Renal cortex interstitium (tissue), 11 donors: ENCODE results near the gene VSX1. TPM values are rescaled to one million over a fixed set of nuclear protein-coding genes. Genes with fewer than 3 reads are reported as not detected.

Experiments
- DNase-seq, 11 donors: peaks; one replicate each; pipeline ENCODE4 v3.0.0-alpha.2; 2013; ENCODE audit warnings: low read depth in 9 of 11, low spot score in 4 of 11; ENCODE audit errors: extremely low read depth in 1 of 11
- polyA plus RNA-seq, 3 donors: library from polyadenylated mRNA; unstranded; fragments of 120-200 nt; gene quantifications; one replicate each; pipeline ENCODE4 v1.2.1, GENCODE V29; 2013; ENCODE audit not compliant: insufficient read length in 3 of 3

Gene VSX1
- polyA plus RNA-seq, 3 donors: not detected

DNA sequence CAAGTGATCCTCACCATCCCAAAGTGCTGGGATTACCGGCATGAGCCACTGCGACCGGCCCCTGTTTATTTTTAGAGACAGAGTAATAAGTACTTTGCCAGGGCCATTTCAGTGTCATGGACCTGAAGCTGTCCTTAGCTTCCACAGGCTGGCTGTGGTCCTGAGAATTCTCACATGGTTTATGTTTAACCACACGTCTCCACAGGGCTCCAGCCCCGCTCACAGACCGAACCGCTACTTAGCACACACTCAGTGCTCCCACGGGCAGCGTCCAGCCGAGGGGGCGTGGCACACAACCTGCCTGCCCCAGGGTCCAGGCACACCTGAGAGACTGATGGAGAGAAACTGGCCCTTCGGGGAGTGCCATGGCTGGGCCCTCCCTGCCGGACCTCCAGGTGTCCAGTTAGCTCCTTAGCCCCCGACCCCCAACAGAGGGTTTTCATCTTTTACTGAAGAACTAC, 35.7 kb downstream of the VSX1 start:
- no peak for DNase-seq

- no peak for DNase-seq
Measured at GRCh38 chr20:25045343-25045712, 36.6 kb downstream of the VSX1 start.

- DNase-seq: no peak
Measured at GRCh38 chr20:25044660-25045342, 37.1 kb downstream of the VSX1 start.

- DNase-seq: no peak
Measured at GRCh38 chr20:25044261-25044560, 37.7 kb downstream of the VSX1 start.

- DNase-seq: no peak
Measured at GRCh38 chr20:25043499-25044260, 38.3 kb downstream of the VSX1 start.

- no peak for DNase-seq
Measured at GRCh38 chr20:25042531-25043498, 39.1 kb downstream of the VSX1 start.

DNA sequence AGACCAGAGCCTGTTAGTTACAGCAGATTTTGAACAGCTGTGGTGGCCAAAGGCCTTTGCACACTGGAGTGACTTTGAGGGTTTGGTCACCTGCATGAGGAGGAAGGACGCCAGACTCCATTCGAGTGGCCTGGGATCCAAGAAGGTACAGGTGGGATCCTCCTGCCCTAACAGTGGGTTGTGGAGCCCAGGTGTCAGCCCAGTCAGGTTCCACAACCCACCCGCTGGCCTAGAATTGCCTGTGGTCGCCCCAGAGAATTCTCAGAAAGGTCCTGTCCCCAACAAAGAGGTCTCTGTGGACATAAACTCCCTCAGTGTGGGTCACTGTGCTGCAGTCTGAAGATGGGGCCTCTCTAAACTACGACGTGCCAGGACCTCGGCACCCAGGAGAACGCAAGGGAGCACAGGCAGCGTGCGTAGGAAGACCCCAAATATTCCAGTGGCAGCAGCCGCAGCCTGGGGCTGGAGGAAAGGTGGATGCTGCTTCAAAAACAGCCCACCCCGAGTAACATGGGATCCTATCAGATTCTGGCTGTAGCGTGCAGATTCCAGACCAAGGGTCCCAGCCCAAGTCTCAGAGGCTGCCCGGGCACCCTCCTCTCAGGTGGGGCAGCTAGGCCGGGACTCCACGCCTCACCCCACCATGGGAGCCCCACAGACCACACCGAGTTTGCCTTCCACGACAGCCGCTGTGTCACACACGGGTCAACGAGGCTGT, 40.0 kb downstream of the VSX1 start:
- DNase-seq: no peak

- DNase-seq: no peak
Measured at GRCh38 chr20:25040438-25040831, 41.5 kb downstream of the VSX1 start.

GRCh38 chr20:25039697-25040437, 42.1 kb downstream of the VSX1 start:
- DNase-seq: no peak

DNA sequence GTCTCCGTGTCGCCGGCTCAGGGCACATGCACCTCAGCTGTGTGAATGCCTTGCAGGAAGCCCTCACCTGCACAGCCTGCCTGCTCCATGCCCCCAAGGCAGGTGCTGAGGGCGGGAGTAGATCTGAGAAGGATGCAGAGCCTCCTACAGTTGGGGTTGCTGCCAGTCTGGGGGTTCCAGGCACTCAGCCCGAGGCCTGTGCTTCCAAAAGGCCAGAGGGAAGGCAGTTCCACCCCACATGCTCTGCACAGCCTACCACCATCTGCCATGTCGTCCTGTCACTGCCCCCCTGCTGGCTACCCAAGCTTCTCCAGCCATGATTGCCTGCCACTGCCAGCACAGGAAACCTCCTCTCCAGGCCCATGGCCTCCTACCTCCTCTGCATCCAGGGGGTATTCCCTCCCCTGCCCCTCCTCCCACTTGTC, 43.3 kb downstream of the VSX1 start:
- DNase-seq: no peak

DNA sequence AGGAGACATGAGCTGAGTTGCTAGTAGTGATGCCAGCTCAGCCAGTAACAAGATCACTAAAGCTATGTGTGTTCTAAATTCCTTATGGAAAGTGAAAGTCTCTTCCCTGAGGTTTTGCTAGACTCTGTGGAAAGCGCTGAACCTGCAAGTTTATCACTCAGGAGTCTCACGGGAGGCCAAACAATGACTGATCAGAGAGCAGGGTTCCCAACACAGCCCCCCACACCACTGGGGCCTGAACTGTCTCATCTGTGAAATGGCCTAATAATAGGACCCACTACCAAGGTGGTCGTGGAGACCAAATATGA, 43.9 kb downstream of the VSX1 start:
- no peak for DNase-seq

GRCh38 chr20:25037288-25038102, 44.4 kb downstream of the VSX1 start:
- no peak for DNase-seq

DNA sequence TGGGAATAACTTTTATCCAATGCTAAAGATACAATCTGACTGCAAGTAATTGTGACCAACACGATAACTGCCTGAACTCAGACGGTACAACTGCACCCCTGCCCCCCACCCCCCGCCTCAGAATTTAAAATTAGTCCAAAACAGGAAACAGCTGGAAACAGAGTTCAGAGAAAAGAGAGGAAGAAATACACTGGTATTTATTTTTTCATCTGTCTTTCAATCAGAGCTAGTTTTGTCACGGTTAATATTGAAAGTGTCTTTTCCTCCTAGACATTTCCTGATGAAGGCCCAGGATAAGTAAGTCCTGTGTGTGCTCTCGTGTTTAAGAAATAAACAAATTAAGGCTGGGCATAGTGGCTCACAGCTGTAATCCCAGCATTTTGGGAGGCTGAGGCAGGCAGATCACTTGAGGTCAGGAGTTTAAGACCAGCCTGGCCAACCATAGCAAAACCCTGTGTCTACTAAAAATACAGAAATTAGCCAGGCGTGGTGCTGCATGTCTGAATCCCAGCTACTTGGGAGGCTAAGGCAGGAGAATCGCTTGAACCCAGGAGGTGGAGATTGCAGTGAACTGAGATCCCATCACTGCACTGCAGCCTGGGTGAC, 45.5 kb downstream of the VSX1 start:
- no peak for DNase-seq

GRCh38 chr20:25035921-25036320, 46.0 kb downstream of the VSX1 start:
- no peak for DNase-seq

- DNase-seq: no peak
Measured at GRCh38 chr20:25033924-25034300, 48.0 kb downstream of the VSX1 start.

DNA sequence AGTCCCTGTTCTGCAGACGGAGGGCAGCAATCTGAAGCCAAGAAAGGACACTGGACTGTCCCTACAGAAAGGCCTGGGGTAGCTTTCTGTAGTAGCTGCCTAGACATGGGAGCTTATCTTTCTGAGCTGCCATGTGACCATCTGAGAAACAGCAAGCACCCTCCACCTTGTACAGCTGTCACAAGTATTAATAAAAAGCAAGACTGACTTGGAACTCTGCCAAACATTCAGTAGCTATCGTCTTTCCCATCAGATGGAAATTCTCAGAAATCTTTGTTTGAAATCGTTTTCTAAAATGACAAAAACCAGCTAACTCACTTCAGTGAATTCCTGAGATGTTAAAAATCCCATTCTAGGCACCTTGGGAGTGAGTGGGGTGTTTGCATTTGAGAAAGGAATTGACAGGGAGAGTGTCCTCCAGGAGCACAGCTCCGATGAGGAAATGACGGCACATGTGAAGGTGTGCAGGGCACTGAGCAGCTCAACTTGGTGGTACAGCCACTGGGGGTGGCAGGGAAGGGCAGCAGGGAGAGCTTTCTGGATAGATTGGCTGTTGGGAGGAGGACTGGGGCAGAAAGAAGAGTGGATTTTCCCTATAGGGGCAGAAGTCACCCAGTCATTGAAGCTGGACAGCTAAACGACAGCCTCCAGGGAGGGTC, 48.5 kb downstream of the VSX1 start:
- DNase-seq: no peak
